NCI-H2171 treated with DMSO at 0.1 percent for 48 hours (cell line): ENCODE results near the gene ALS2.
"Not testable (repeated sequence)": the region's sequence is repeated elsewhere in the genome, so short reads cannot be mapped to it uniquely, and the experiment has no call there.

ENCODE experiments used
- DNase-seq: peaks from one replicate; lab custom pipeline; 2025; lab: John Stamatoyannopoulos, UW

The ALS2 gene

DNA sequence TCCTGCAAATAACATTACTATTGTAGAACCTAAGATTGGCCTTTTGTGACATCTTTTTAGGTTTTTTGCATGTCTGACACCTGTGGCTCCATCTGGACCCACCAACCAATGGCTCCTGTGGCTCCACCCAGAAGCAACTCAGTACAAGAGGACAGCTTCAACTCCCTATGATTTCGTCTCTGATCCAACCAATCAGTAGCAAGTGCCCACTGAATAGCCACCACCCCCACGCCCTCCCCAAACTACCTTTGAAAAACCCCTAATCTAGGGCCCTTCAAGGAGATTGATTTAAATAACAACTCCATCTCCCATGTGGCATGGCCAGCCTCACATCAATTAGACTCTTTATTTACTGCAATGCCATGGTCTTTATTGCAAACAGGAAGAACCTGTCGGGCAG, 105.9 kb downstream of the ALS2 start:
- no peak for DNase-seq

DNA sequence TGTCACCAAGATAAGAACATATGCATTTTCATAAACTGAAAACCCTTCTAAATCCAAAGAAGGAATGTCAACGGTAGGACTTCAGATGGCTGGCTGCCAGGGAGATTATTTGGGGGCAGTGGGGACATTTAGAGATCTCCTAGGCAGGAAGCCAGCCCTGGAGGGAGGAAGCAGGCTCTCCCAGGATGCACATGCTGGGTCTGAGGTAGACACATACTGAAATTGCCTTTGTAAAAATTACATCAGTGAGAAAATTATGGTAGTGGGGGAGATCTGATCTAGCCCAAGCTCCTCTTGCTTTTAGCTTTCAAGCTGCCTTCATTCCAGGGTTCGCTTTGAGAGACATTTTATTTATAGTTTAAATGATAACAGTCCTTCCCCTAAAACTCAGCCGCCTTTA, 106.4 kb downstream of the ALS2 start:
- DNase-seq: no peak

GRCh38 chr2:201673546-201673945, 107.2 kb downstream of the ALS2 start:
- DNase-seq: no peak

DNA sequence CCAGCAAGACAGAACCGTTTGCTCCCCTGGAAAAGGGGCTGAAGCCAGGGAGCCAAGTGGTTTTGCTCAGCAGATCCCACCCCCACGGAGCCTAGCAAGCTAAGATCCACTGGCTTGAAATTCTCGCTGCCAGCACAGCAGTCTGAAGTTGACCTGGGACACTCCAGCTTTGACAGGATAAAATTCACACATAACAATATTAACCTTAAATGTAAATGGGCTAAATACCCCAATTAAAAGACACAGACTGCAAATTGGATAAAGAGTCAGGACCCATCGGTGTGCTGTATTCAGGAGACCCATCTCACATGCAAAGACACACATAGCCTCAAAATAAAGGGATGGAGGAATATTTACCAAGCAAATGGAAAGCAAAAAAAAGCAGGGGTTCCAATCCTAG, 109.5 kb downstream of the ALS2 start:
- DNase-seq: not testable (repeated sequence)

GRCh38 chr2:201669865-201670264, 110.9 kb downstream of the ALS2 start:
- DNase-seq: no peak

DNA sequence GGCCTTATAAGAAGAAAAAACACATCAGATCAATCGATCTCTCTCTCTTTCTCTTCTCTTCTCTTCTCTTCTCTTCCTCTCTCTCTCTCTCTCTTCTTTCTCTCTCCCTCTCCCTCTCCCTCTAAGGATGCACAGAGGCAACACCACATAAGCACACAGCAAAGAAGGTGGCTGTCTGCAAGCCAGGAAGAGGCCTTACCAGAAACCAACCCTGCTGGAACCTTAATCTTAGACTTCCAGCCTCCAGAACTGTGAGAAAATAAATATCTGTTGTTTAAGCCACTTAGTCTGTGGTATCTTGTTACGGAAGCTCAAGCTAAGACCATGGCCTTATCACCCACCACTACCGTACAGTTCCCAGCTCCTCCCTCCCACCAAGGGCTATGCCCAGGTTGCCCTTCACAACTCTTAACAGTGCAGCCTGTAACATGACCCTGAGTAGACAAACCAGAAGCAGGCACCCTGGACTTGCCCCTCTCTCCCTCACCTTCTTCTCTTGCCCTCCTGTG, 112.3 kb downstream of the ALS2 start:
- DNase-seq: no peak

DNA sequence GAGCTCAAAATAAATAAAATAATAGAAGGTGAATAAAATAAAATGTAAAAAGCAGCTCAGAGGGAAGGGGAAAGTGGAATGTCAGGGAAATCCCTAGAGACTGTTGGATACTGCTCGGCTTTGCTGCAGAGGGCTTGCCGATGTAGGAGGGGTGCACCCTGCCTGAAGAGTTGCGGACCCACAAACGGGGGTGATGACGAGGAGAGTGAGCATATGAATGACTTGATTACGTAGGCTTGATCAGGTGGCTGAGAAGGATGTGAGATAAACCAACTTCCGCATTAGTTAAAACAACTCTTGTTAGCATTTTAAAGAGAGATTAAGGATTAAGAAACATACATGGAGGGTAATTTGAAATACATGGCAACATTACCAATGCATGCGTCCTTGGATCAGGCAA, 116.4 kb downstream of the ALS2 start:
- no peak for DNase-seq

DNA sequence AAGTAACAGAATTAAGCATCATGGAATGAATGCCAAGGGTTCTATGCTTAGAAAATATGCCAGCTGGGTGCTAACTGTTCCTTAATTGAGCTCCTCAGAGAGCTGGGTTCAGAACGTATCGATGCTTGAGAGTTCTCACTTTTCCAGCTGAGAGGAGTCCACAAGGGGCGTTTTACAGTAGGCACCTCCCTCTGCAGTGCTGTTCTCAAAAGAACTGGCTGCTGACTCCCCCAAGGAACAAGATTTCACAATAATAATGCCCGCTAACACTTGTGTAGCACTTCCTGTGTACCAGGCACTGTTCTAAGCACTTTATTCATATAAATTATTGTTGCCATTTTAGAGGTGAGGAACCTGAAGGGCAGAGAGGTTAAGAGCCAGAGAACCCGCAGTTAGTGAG, 119.4 kb downstream of the ALS2 start:
- DNase-seq: no peak

GRCh38 chr2:201660293-201660895, 120.3 kb downstream of the ALS2 start:
- no peak for DNase-seq

DNA sequence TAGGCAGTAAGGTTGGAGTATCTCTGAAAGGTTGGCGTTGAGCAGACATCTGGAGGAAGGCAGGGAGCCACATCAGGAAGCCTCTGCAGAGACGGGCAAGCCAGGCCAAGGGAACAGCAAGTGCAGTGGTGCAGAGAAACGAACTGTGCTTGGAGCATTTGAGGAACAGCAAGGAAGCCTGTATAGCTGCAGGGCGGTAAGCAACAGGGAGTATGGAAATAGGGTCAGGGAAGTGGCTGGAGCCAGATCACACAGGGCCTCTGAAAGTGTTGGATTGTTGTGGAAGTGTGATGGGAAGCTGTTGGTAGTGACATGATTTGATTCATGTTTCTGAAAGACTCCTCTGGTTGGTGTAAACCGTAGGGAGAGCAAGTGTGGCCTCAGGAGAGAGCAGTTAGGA, 124.0 kb downstream of the ALS2 start:
- DNase-seq: no peak

DNA sequence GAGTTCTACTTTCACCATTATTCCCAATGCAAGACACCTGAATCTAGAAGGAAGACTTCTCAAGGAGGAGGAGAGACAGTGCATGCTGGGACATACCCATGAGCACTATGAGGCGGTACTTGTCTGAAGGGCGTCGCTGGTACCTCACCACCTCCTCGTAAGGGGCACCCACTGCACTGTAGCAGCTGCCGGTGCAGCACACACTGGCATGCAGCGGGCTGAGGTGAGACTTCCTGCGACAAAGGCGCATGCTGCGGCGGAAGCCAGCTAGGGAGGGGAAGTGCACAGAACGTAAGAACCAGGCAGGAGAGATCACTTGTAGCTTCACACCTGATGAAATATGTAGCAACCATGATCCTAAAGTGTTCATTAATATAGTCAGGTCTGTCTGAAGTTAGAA, 124.6 kb downstream of the ALS2 start:
- no peak for DNase-seq

GRCh38 chr2:201654616-201655384, 125.9 kb downstream of the ALS2 start:
- DNase-seq: no peak

DNA sequence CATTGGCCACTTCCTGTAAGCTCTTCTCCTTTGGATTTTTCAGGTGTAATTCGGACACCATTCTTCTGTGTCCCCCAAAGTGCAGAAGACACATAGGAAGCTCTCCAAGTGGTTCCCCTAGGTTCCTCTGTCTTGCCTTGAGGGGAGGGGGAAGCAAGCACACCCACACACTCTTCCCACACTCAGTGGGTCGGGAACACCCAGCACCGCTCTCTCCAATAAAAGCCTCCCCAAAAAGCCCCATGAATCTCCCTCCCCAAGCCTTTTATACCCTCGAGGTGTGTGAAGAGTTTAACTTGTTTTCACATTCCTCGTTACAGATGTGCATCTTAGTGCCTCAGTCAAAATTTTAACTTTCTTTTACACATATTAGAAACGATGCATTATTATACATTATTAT, 127.5 kb downstream of the ALS2 start:
- no peak for DNase-seq
